GM18951 (cell line): ENCODE results near the gene LITAFD.
"Not testable (repeated sequence)": the region's sequence is repeated elsewhere in the genome, so short reads cannot be mapped to it uniquely, and the experiment has no call there.

Experiments
- POLR2A ChIP-seq: IDR thresholded peaks from 4 replicates; pipeline ENCODE4 v1.6.1; 2011; ENCODE audit warnings: mild to moderate bottlenecking; ENCODE audit not compliant: insufficient read length, insufficient read depth; ENCODE audit errors: extremely low read depth
- in situ Hi-C: fragments of 300-500 bp; cut with MboI; formaldehyde crosslinking; loops from one replicate; pipeline ENCODE4 v1.12.0; 2022; ENCODE audit warnings: low sequenced_read_pairs, mixed read lengths, inconsistent platforms; ENCODE audit not compliant: unreplicated experiment

The LITAFD gene

DNA sequence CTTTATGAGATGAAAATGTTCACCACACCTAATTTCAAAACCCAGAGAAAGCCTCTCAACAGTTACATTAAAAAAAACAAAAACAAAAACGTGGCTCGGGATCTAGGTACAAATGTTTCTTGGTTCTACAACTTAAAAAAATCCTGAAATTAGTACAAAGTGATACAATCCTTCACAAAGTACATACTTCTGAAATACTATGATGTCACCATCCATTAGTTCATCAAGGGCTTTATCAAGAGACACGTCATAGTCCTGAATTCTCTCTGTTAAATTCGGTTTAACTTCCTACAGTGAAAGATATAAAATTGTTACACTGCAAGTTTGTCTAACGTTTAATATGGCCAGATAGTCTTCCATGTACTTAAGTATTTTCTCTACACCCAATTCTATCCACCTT lies 18.2 kb downstream of the LITAFD start:
- TF ChIP-seq POLR2A, result no peak
- in situ Hi-C loops, result no loop called here

DNA sequence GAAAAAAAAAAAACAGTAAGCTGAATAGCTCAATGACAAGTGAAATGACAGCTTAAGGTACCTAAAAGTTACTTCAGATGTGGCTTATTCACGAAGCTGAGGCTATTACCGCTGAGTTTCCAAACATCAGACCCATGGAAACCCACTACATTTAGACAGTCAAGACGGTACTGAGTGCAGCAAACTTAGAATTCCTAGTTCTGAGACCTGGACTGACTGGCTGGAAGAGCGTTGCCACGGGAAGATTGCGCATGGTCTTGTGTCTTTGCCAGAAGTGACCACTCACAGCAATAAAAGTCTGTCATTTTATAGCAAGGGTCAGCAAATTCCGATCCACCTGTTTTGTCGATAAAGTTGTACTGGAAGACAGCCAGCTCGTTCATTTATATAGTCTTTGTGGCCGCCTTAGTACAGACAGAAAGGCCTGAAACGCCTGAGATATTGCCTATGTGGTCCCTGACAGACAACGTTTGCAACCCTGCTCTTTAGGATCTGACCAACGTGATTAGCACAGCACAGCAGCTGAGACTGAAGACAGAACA lies 19.2 kb downstream of the LITAFD start:
- in situ Hi-C loops, result no loop called here
- TF ChIP-seq POLR2A, result no peak

DNA sequence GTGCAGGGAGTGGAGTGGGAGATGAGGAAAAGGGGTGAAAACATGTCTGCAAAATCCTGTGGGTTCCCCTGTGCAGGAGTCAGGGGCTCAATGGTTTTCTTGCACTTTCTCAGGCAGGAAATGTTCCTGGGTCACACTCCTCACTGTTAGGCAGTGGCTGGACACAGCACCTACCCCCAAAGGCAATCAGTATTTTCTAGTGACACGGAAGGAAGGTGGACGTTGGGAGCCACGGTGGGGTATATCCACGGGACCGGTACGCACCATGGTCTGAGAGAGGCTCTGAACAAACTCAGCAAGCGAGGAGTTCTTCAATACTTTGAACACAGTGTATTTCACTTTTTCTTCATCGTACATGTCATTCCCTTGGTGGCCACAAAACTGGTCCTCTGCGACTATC lies 20.9 kb downstream of the LITAFD start:
- in situ Hi-C loops, result no loop called here
- TF ChIP-seq POLR2A, result no peak

DNA sequence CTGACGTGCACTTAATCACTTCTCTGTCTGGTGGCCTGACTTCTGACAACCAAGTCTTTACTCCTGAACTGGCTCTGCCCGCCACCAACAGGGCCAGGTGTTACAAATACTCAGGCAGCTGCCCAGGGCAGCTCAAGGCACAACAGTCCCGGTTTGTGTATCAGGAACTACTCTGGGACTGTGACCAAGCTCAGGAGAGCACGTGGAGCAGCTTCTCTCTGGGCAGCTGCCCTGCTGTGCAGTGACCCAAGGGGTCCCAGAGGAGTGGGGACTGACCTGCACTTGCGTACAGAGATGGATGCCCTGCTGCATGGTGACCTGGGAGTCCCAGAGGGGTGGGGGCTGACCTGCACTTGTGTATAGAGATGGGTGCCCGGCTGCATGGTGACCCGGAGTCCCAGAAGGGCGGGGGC lies 21.9 kb downstream of the LITAFD start:
- TF ChIP-seq POLR2A, result no peak
- in situ Hi-C loops, result no loop called here

DNA sequence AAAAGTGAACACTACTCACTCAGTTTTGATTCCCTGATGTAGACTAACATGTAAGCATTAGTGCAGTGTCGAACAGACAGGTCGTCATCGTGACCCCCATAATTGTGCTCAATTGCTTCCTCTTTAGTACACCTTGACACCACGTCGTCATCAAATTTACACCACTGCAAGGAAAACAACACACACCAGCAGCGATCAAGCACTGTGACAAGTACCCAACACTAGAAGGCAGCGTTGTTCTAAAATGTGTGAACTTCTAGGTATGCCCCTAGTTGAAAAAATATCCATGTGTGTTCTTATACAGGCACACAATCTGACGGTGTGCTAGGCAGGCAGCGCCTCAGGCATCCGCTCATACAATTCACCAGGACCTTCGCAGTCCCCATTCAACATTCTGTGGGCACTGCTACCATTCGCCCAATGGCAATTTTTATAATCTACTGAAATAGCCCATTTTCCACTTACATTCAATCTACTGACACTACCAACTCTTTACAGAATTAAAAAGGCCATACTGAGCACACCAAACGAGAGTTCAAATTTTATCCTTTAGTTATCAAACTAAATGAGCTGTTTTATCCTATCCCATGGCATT lies 23.1 kb downstream of the LITAFD start:
- in situ Hi-C loops, result no loop called here
- no peak for TF ChIP-seq POLR2A

DNA sequence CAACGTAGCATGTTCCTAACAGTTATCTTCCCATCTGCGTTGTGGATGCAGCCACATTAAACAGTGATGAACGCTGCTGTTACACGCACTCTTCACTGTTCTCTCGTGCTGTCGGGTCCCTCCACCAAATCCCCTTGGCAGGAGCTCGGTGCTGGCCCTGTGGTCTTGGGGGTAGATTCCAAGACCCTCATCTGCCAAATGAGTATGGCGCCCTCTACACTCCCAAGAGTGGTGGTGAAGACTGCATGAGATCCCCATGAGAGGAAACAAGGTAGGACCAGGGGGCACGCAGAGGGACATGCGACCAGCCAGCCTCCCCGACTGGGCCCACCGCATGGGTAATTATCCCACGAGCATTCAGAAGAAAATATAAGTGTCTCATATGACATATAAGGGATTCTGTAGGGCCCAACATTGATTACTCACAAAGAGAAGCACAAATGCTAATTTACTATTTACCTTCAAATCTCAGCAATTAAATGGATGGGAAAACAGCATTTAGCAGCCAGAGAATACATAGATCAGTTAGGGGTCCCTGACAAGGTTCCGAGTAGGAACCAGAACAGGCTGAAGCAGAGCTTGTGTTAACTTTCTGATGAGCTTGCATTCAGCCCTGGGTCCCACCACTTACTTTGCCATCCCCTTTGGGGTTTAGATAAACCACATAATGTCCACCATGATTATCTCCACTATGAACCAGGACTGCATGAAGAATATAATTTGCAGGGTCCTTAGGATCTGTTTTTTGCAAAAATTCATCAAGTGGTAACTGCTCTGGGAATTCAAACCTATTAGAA lies 23.8 kb downstream of the LITAFD start:
- in situ Hi-C loops, result no loop called here
- no peak for TF ChIP-seq POLR2A

DNA sequence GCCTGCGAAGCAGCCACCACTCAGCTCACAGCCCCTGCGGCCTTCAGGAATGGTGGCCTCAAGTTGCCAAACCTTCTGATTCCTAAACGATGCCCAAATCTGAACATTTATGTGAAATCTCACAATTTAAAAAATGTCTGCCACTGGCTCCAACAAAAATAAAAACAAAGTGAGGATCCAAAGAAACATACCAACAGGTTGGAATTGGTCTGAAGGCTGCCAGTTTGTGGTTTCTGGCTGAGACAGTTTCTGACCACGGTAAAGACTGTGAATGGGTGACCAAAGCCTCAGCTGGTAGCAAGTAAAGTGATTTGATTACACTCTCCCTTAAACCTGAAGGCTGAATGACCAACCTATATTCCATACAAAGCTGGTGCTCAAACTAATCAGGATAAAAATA lies 24.9 kb downstream of the LITAFD start:
- no peak for TF ChIP-seq POLR2A
- in situ Hi-C loops, result no loop called here

DNA sequence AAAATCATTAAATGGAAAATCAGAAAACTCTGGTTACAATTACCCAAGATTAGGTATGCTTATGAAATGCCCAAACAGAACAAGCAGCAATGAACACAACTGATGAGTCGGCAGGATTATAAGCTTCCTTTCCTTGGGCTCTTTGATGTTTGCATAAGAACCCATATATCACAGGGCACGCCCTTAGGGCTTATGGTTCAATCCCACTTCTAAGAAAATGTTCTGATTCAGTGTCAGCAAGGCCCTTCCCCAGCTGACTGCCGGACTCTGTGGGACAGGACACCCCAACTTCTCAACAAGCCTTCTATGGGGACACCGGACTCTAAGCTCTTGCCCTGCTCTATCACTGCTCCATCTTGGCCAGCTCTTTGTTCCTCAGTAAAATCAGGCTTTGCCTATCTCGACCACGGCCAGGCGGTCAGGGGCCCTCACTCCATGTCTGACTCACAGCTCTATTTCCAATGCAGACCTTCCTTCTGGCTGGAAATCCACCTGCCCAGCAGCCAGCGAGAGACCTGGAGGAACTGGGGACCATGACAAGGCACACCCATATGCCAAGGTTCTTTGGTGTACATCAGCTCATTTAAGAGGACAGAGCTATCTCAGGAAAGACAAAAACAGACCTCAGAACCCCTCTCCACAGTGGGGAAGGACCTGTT lies 26.8 kb downstream of the LITAFD start:
- no peak for TF ChIP-seq POLR2A

DNA sequence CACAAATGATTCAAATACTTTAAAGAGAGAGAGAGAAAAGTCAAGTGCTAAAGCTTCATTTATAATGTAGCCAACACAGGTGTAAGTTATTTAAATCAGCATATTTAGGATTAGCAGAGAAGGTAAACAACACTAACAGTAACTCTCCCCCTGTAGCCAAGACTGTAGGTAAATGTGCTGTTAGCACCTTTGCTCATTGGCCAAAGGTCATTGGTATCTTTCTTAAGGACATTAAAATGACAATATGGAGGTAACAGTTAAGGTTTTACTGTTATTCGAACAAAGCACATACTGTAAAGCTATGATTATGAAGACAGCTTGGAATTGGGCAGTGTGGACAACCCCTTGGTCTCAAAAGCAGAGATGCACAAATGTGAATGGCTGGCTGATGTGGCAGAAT lies 28.7 kb downstream of the LITAFD start:
- in situ Hi-C loops, result no loop called here
- TF ChIP-seq POLR2A, result no peak

More for the DNA sequence above, 26.8 kb downstream of the LITAFD start:
- in situ Hi-C loops, result no loop called here

DNA sequence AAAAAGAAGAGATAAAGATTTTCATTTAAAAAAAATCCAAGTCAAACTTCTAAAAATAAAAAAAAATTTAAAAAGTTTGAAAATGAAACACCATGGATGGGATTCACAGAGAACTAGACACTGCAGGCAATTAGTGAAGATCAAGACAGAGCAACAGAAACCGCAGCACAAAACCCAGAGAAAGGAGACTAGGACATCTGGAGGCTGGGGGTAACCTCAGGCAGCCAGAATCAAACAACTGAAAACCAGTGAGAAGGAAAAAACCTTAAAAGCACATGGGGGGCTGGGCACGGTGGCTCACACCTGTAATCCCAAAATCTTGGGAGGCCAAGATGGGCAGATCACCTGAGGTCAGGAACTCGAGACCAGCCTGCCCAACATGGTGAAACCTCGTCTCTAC lies 30.6 kb downstream of the LITAFD start:
- in situ Hi-C loops, result no loop called here
- TF ChIP-seq POLR2A, result no peak

DNA sequence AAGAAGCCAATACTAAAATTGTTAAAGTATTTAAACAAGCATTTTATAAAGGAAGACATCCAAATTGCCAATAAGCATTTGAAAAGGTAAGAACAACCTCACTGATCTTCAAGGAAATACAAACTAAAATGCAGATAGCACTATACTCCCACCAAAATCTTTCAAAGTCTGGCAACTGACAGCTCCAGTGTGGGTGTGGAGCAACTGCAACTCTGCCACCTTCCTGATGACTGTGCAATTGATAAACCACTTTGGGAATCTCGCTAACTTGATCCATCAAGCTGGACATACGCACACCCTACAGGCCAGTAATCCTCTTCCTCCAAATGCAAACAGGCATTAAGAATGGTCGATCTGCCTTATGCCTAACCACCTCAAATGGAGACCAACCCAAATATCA lies 31.9 kb downstream of the LITAFD start:
- TF ChIP-seq POLR2A, result no peak
- in situ Hi-C loops, result no loop called here

DNA sequence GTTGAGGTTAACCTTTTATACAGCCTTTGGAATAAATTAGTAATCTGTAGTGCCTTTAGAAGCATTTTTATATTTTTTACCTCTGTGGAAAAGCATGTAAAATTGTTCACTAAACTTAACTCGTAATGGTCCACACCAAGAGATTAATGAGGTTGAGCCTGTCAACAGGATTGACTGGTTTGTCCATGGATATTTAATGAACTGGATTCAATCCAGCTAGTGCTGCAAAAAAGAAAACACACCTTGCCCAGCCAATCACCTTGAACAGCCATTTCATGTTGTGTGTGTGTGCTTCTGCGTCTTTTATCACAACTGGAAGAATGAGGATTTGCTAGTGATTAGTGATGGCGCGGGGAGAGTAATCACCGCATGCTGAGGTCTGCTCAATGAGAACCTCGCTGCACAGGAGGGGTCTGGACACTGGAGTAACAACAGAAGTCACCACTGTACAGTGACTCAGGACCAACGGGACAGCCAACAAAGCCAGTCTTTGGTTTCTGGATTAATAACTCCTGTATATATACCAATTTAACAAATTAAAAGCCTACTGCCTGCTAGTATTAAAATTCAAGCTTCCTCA lies 33.7 kb downstream of the LITAFD start:
- no peak for TF ChIP-seq POLR2A
- in situ Hi-C loops, result no loop called here

DNA sequence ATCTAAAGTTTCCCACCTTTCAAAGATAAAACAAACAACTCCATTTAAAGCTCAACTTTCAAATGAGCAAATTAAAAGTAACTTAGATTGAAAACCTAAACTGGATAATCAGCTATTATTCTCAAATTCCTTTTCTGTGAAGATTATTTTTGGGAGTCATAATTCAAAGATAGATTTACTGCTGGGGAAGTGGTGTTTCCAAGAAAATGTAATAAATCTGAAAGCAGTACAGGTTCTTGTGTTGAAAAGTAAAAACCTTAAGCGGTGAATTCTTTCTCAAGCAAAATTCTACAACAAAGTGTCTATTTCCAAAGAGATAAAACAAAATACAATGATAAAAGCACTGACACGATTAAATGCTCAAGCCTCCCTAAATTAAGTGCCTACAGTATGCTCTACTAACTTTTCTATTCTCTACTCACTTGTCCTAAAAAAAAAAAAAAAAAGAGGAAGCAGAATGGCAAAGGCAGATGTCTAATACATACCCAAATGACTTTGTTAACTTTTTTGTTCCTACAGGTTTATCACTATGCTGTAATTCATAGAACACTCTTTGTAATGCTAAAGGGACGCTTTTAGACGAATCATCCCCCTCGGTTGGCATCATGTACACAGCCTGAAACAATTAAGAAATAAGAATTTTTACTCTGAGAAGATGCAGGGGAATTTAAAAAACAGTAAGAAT lies 34.5 kb downstream of the LITAFD start:
- no peak for TF ChIP-seq POLR2A
- in situ Hi-C loops, result no loop called here

DNA sequence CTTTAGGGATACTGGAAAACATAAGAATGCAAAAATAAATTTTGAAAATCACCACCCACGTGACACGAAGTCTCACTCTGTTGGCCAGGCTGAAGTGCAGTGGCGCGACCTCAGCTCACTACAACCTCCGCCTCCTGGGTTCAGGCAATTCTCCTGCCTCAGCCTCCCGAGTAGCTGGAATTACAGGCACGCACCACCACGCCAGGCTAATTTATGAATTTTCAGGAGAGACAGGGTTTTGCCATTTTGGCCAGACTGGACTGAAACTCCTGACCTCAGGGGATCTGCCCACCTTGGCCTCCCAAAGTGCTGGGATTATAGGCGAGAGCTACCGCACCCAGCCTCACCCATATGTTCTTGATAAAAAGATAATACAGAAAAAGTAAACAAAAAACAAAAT lies 35.2 kb downstream of the LITAFD start:
- in situ Hi-C loops, result not testable (repeated sequence)
